Caco-2 (cell line): ENCODE measurements around the gene ADAM17. TPM values are rescaled to one million over a fixed set of nuclear protein-coding genes. Genes with fewer than 3 reads are reported as not detected.
"Not testable (repeated sequence)": the region's sequence is repeated elsewhere in the genome, so short reads cannot be mapped to it uniquely, and the experiment has no call there.

Source experiments
- BruUV-seq: library from RNA; stranded (reverse); fragments of 400-500 nt; replicated peaks from 2 replicates; lab custom pipeline; 2021; lab: Mats Ljungman, UMichigan
- CTCF ChIA-PET: fragments of 300-600 bp; sonication (Branson Sonifier 250); formaldehyde crosslinking; loops from one replicate; lab custom pipeline; 2022; ENCODE audit warnings: antibody characterized with exemption; lab: Charles Lee
- POLR2A ChIA-PET: fragments of 300-600 bp; sonication (Branson Sonifier 250); formaldehyde crosslinking; loops from one replicate; lab custom pipeline; 2022; ENCODE audit warnings: antibody characterized with exemption; lab: Charles Lee
- DNase-seq, 2 experiments: peaks; one replicate each; pipeline versions ENCODE4 v3.0.0 to v3.0.0-alpha.2; 2020 to 2022
- H3K27me3 ChIP-seq: replicated peaks from 2 replicates; pipeline ENCODE4 v1.6.0; 2011; ENCODE audit warnings: low read length; ENCODE audit not compliant: control insufficient read depth, insufficient read depth
- H3K36me3 ChIP-seq: 2 replicates; pipeline ENCODE4 v1.5.1; 2011; ENCODE audit warnings: low read length; ENCODE audit not compliant: control insufficient read depth, insufficient read depth
- H3K4me1 ChIP-seq: fragments of 250-450 bp; sonication (Bioruptor Pico); 2 replicates; pipeline ENCODE4 v1.5.1; 2020; ENCODE audit warnings: mild to moderate bottlenecking
- H3K4me3 ChIP-seq: 2 replicates; pipeline ENCODE4 v1.5.1; 2011; ENCODE audit warnings: low read depth, mild to moderate bottlenecking, control low read depth, low read length
- H3K9me3 ChIP-seq: fragments of 250-450 bp; sonication (Bioruptor Pico); 2 replicates; pipeline ENCODE4 v1.5.1; 2020; ENCODE audit warnings: mild to moderate bottlenecking, moderate library complexity
- H3K27ac Mint-ChIP-seq: one replicate; pipeline ENCODE4 v1.8.0; 2022; ENCODE audit warnings: mixed read lengths; ENCODE audit not compliant: unreplicated experiment
- H3K27me3 Mint-ChIP-seq: one replicate; pipeline ENCODE4 v1.8.0; 2022; ENCODE audit warnings: mixed read lengths; ENCODE audit not compliant: insufficient read depth, unreplicated experiment
- H3K36me3 Mint-ChIP-seq: one replicate; pipeline ENCODE4 v1.8.0; 2022; ENCODE audit warnings: mild to moderate bottlenecking, mixed read lengths; ENCODE audit not compliant: insufficient read depth, unreplicated experiment
- H3K4me1 Mint-ChIP-seq: one replicate; pipeline ENCODE4 v1.8.0; 2022; ENCODE audit warnings: low read depth, mixed read lengths; ENCODE audit not compliant: unreplicated experiment
- H3K4me3 Mint-ChIP-seq: one replicate; pipeline ENCODE4 v1.8.0; 2022; ENCODE audit warnings: mild to moderate bottlenecking, moderate library complexity, mixed read lengths; ENCODE audit not compliant: unreplicated experiment
- H3K9me3 Mint-ChIP-seq: one replicate; pipeline ENCODE4 v1.8.0; 2022; ENCODE audit warnings: mixed read lengths; ENCODE audit not compliant: unreplicated experiment
- intact Hi-C: fragments of 100-400 bp; cut with micrococcal nuclease; formaldehyde crosslinking; loops from one replicate; pipeline ENCODE4 v1.10.0; 2022; ENCODE audit not compliant: unreplicated experiment
- total RNA-seq: library from RNA; stranded (reverse); gene quantifications from 2 replicates; pipeline ENCODE4 v1.2.3, GENCODE V29; 2022
- TF ChIP-seq, protein P1 (sequence below), 2 experiments: fragments of 200-600 bp in 1 of 2; IDR thresholded peaks; 1 replicate in 1 of 2; 2 replicates in 1 of 2; pipeline versions ENCODE4 v1.5.1 to v1.8.0; 2011 to 2022; ENCODE audit warnings: antibody characterized with exemption in 1 of 2, control low read depth in 1 of 2, inconsistent platforms in 1 of 2, low read depth in 1 of 2, low read length in 1 of 2, mild to moderate bottlenecking in 1 of 2, moderate library complexity in 1 of 2; ENCODE audit not compliant: insufficient read depth in 1 of 2, severe bottlenecking in 1 of 2, unreplicated experiment in 1 of 2

Gene ADAM17
- total RNA-seq, 1 experiment from 2014 or later: 40.5 TPM

DNA sequence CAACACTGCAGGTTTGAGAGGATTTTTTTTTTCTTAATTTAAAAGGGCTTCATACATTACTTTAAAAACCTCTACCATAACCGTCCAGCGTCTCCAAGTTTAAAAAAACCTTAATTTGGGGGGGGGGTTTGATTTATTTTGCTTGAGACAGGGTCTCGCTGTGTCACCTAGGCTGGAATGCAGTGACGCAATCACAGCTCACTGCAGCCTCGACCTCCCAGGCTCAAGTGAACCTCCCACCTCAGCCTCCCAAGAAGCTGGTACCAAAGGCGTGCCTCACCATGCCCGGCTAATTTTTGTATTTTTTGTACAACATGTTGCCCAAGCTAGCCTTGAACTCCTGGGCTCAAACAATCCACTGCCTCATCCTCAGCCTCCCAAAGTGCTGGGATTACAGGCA is 36.9 kb downstream of the ADAM17 start:
- CTCF ChIA-PET: no interaction called here
- intact Hi-C loops: no loop called here
- H3K36me3 Mint-ChIP-seq: peaks cover 68% of the 10 kb centered on the region
- TF ChIP-seq, protein P1, sequence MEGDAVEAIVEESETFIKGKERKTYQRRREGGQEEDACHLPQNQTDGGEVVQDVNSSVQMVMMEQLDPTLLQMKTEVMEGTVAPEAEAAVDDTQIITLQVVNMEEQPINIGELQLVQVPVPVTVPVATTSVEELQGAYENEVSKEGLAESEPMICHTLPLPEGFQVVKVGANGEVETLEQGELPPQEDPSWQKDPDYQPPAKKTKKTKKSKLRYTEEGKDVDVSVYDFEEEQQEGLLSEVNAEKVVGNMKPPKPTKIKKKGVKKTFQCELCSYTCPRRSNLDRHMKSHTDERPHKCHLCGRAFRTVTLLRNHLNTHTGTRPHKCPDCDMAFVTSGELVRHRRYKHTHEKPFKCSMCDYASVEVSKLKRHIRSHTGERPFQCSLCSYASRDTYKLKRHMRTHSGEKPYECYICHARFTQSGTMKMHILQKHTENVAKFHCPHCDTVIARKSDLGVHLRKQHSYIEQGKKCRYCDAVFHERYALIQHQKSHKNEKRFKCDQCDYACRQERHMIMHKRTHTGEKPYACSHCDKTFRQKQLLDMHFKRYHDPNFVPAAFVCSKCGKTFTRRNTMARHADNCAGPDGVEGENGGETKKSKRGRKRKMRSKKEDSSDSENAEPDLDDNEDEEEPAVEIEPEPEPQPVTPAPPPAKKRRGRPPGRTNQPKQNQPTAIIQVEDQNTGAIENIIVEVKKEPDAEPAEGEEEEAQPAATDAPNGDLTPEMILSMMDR (IDR thresholded peaks at IDR 0.05; ENCODE audit: insufficient read depth in 1 of 2, low read depth in 1 of 2, low read length in 1 of 2, severe bottlenecking in 1 of 2, unreplicated experiment in 1 of 2): no peak
- Histone ChIP-seq H3K36me3 (peaks cover 4% of the 10 kb centered on the region), H3K27me3 (no peaks in the 10 kb centered on the region), H3K9me3 (no peaks in the 10 kb centered on the region), H3K4me1 (no peaks in the 10 kb centered on the region), H3K4me3 (no peak overlapping the region)
- POLR2A ChIA-PET: no interaction called here
- no peak overlapping the region for H3K4me3 Mint-ChIP-seq
- H3K27me3 Mint-ChIP-seq: no peaks in the 10 kb centered on the region
- no peaks in the 10 kb centered on the region for H3K9me3 Mint-ChIP-seq
- no peak overlapping the region for H3K27ac Mint-ChIP-seq
- BruUV-seq: no TSS peak
- DNase-seq: no peak
- H3K4me1 Mint-ChIP-seq: no peaks in the 10 kb centered on the region

DNA sequence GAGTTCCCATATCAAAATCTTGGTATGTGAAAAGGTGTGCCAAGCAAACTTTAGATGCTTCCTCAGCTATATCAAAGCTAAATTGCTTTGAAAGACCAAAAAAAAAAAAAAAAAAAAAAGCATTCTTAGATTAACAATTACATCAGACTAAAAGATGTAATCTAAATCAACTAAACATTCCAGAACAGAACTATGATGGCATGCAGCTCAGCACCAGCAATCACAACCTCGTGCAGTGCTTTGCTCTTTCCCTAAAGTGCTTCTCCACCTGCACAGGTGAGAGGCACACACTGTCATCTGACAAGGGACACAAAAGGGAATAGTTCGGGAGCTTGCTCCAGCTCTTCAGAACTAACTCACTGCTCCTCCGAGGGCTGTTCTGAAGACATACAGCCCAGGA is 37.5 kb downstream of the ADAM17 start:
- CTCF ChIA-PET: interaction anchor here (0.6 kb wide), 1 partner anchor 112 kb away, joined by 3 read pairs; the partner anchor contains the start of gene YWHAQ
- intact Hi-C loops: no loop called here
- no peak overlapping the region for H3K4me3 Mint-ChIP-seq
- H3K9me3 Mint-ChIP-seq: no peaks in the 10 kb centered on the region
- BruUV-seq: no TSS peak
- H3K27me3 ChIP-seq: no peaks in the 10 kb centered on the region
- H3K4me1 ChIP-seq: no peaks in the 10 kb centered on the region
- no peaks in the 10 kb centered on the region for H3K27me3 Mint-ChIP-seq
- H3K4me1 Mint-ChIP-seq: no peaks in the 10 kb centered on the region
- peaks cover 4% of the 10 kb centered on the region for H3K36me3 ChIP-seq
- peaks cover 68% of the 10 kb centered on the region for H3K36me3 Mint-ChIP-seq
- TF ChIP-seq, protein P1 (IDR thresholded peaks at IDR 0.05; ENCODE audit: insufficient read depth in 1 of 2, low read depth in 1 of 2, low read length in 1 of 2, severe bottlenecking in 1 of 2, unreplicated experiment in 1 of 2): no peak
- H3K27ac Mint-ChIP-seq: no peak overlapping the region
- DNase-seq: no peak
- POLR2A ChIA-PET: interaction anchor here (0.6 kb wide), 2 partner anchors 15 to 1335 kb away, joined by 6 read pairs; no protein-coding TSS in a partner anchor
- H3K4me3 ChIP-seq: no peak overlapping the region
- H3K9me3 ChIP-seq: no peaks in the 10 kb centered on the region

DNA sequence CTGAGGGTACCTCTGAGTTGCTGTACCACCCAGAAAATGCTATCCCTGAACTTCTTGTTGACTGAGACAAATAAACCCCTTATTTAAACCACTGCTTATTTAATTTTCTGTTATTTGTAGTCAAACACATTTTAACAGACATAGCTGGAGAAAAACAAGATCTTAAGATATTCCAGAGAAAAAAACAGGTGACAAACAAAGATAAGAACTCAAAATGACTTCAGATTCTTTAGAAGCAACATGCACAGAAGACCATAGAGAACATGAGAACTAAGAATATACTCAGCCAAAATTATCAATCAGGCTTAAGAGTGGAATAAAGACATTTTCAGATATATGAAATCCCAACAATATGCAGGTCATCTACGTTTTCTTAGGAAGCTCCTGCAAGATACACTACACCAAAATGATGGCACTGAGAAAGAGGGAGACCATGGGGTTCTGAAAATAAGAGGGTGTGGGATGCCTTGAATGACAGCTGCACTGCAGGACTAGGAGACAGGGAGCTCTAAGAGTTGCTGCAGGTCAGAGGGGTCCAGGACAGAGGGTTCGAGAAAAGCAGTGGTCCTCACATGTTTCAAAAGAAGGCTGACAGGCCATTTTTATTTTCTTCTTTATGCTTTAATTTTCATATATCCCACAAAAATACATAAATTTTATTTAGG is 38.4 kb downstream of the ADAM17 start:
- Histone ChIP-seq H3K9me3 (no peaks in the 10 kb centered on the region), H3K4me3 (no peak overlapping the region), H3K36me3 (peaks cover 4% of the 10 kb centered on the region), H3K27me3 (no peaks in the 10 kb centered on the region), H3K4me1 (no peaks in the 10 kb centered on the region)
- Mint-ChIP-seq H3K36me3 (peaks cover 73% of the 10 kb centered on the region), H3K9me3 (no peaks in the 10 kb centered on the region), H3K27me3 (no peaks in the 10 kb centered on the region), H3K27ac (no peak overlapping the region), H3K4me1 (no peaks in the 10 kb centered on the region), H3K4me3 (no peak overlapping the region)
- ChIA-PET POLR2A (interaction anchor here (0.6 kb wide), 2 partner anchors 16 to 1336 kb away, joined by 6 read pairs; no protein-coding TSS in a partner anchor), CTCF (interaction anchor here (0.6 kb wide), 1 partner anchor 113 kb away, joined by 3 read pairs; the partner anchor contains the start of gene YWHAQ)
- no TSS peak for BruUV-seq
- DNase-seq: no peak
- TF ChIP-seq, protein P1 (IDR thresholded peaks at IDR 0.05; ENCODE audit: insufficient read depth in 1 of 2, low read depth in 1 of 2, low read length in 1 of 2, severe bottlenecking in 1 of 2, unreplicated experiment in 1 of 2): no peak
- intact Hi-C loops: no loop called here

DNA sequence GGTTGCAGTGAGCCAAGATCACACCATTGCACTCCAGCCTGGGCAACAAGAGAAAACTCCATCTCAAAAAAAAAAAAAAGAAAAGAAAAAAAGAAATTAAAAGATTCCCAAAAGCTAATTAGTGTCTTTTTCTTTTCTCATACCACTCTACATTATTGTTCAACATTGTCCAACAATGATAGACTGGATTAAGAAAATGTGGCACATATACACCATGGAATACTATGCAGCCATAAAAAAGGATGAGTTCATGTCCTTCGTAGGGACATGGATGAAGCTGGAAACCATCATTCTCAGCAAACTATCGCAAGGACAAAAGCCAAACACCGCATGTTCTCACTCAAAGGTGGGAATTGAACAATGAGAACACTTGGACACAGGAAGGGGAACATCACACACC is 41.7 kb downstream of the ADAM17 start:
- H3K4me3 Mint-ChIP-seq, H3K27ac Mint-ChIP-seq, H3K27me3 ChIP-seq, H3K4me3 ChIP-seq, H3K9me3 Mint-ChIP-seq, H3K4me1 ChIP-seq, H3K36me3 ChIP-seq, DNase-seq, BruUV-seq, H3K27me3 Mint-ChIP-seq, intact Hi-C loops, H3K4me1 Mint-ChIP-seq, POLR2A ChIA-PET, H3K9me3 ChIP-seq: not testable (repeated sequence)
- H3K36me3 Mint-ChIP-seq: peaks cover 66% of the 10 kb centered on the region
- CTCF ChIA-PET: interaction anchor here (0.5 kb wide), 1 partner anchor 112 kb away, joined by 3 read pairs; no protein-coding TSS in a partner anchor
